H1 (cell line): Measurements from ENCODE around the gene BOLA1. TPM values are rescaled to one million over a fixed set of nuclear protein-coding genes. Genes with fewer than 3 reads are reported as not detected.
A peak's percentile ranks its signal among the peaks of the same experiment; 100 is the strongest.

Experiments
- CTCF ChIA-PET: fragments of 300-600 bp; sonication (Branson Sonifier 250); formaldehyde crosslinking; loops from one replicate; lab custom pipeline; 2021; ENCODE audit not compliant: partially characterized antibody; lab: Charles Lee
- POLR2A ChIA-PET: fragments of 300-600 bp; sonication (Branson Sonifier 250); formaldehyde crosslinking; loops from one replicate; lab custom pipeline; 2021; ENCODE audit warnings: inconsistent platforms; ENCODE audit not compliant: partially characterized antibody; lab: Charles Lee
- DNase-seq, 2 experiments: peaks; one replicate each; pipeline versions ENCODE4 v3.0.0 to v3.0.0-alpha.2; 2010 to 2022; ENCODE audit warnings: low spot score in 2 of 2, low read depth in 1 of 2, mixed read lengths in 1 of 2
- FAIRE-seq: peaks from 2 replicates; lab custom pipeline; 2011; peaks lifted over from hg19 to GRCh38; lab: Jason Lieb, UNC
- H2AFZ ChIP-seq: 2 replicates; pipeline ENCODE4 v1.8.1; 2012; ENCODE audit warnings: low read length, inconsistent platforms
- H2AK5ac ChIP-seq: 2 replicates; pipeline ENCODE4 v1.6.1; 2013; ENCODE audit warnings: low read depth, low read length
- H2BK120ac ChIP-seq: replicated peaks from 2 replicates; pipeline ENCODE3; 2013; ENCODE audit warnings: low read depth, low read length, inconsistent platforms
- H2BK12ac ChIP-seq: 2 replicates; pipeline ENCODE4 v1.6.1; 2013; ENCODE audit warnings: low read depth, low read length
- H2BK15ac ChIP-seq: 2 replicates; pipeline ENCODE4 v1.6.1; 2013; ENCODE audit warnings: low read length
- H2BK20ac ChIP-seq: 2 replicates; pipeline ENCODE4 v1.6.1; 2013; ENCODE audit warnings: low read length
- H2BK5ac ChIP-seq: 2 replicates; pipeline ENCODE4 v1.6.1; 2013; ENCODE audit warnings: low read depth, low read length
- H3K14ac ChIP-seq: 2 replicates; pipeline ENCODE4 v1.6.1; 2013; ENCODE audit warnings: inconsistent platforms; ENCODE audit not compliant: insufficient read length
- H3K18ac ChIP-seq: 2 replicates; pipeline ENCODE4 v1.6.1; 2013; ENCODE audit warnings: low read length; ENCODE audit errors: extremely low read depth
- H3K23ac ChIP-seq: 2 replicates; pipeline ENCODE4 v1.6.1; 2013; ENCODE audit warnings: inconsistent platforms; ENCODE audit not compliant: insufficient read length
- H3K23me2 ChIP-seq: 2 replicates; pipeline ENCODE4 v1.6.1; 2013; ENCODE audit warnings: low read depth, low read length
- H3K27ac ChIP-seq: 2 replicates; pipeline ENCODE4 v1.6.1; 2011; ENCODE audit warnings: low read depth, low read length, inconsistent platforms
- H3K27me3 ChIP-seq, 4 experiments: replicated peaks in 1 of 4; 1 replicate in 1 of 4; 2 replicates in 3 of 4; pipeline versions ENCODE4 v1.6.1 to v1.8.1; 2011 to 2013; ENCODE audit warnings: low read length in 3 of 4, mild to moderate bottlenecking in 3 of 4, inconsistent platforms in 2 of 4, mixed read lengths in 2 of 4, moderate library complexity in 1 of 4; ENCODE audit not compliant: control insufficient read depth in 3 of 4, insufficient read depth in 3 of 4; ENCODE audit errors: extremely low read depth in 1 of 4
- H3K36me3 ChIP-seq, 4 experiments: 2 replicates each; pipeline versions ENCODE4 v1.6.1 to v1.8.1; 2011 to 2013; ENCODE audit warnings: mild to moderate bottlenecking in 4 of 4, low read length in 3 of 4, moderate library complexity in 2 of 4, control low read depth in 1 of 4, inconsistent platforms in 1 of 4; ENCODE audit not compliant: insufficient read depth in 4 of 4, control insufficient read depth in 2 of 4
- H3K4ac ChIP-seq: replicated peaks from 2 replicates; pipeline ENCODE3; 2013; ENCODE audit warnings: low read length, low read depth, mixed read lengths, inconsistent platforms; ENCODE audit not compliant: insufficient read length
- H3K4me1 ChIP-seq, 4 experiments: replicated peaks in 1 of 4; 1 replicate in 1 of 4; 2 replicates in 3 of 4; pipeline versions ENCODE4 v1.6.1 to v1.8.1; 2011 to 2013; ENCODE audit warnings: low read length in 3 of 4, inconsistent platforms in 2 of 4, mixed read lengths in 1 of 4; ENCODE audit not compliant: insufficient read depth in 4 of 4, control insufficient read depth in 3 of 4
- H3K4me2 ChIP-seq, 2 experiments: 2 replicates each; pipeline versions ENCODE4 v1.6.1 to v1.8.1; 2011 to 2013; ENCODE audit warnings: low read depth in 2 of 2, low read length in 2 of 2, control low read depth in 1 of 2, inconsistent platforms in 1 of 2, mild to moderate bottlenecking in 1 of 2; ENCODE audit not compliant: insufficient read depth in 1 of 2
- H3K4me3 ChIP-seq, 4 experiments: fragments of 200-600, 300-600 bp in 1 of 4; sonication (generic), shearing (Covaris generic), sonication (Bioruptor Twin) in 1 of 4; 2 replicates each; pipeline versions ENCODE4 v1.5.1 to v1.8.1; 2011 to 2016; ENCODE audit warnings: low read length in 4 of 4, low read depth in 3 of 4, control low read depth in 2 of 4, inconsistent platforms in 2 of 4, mild to moderate bottlenecking in 2 of 4, mixed read lengths in 1 of 4, moderate library complexity in 1 of 4; ENCODE audit not compliant: insufficient read depth in 2 of 4; ENCODE audit errors: extremely low read depth in 1 of 4
- H3K56ac ChIP-seq: replicated peaks from 2 replicates; pipeline ENCODE3; 2013; ENCODE audit warnings: low read depth, mild to moderate bottlenecking, mixed read lengths, low read length, inconsistent platforms; ENCODE audit not compliant: insufficient read length
- H3K79me1 ChIP-seq: 2 replicates; pipeline ENCODE4 v1.6.1; 2013; ENCODE audit warnings: low read depth, low read length, control low read depth
- H3K79me2 ChIP-seq, 2 experiments: 2 replicates each; pipeline versions ENCODE4 v1.6.1 to v1.8.1; 2012 to 2013; ENCODE audit warnings: low read length in 2 of 2, mild to moderate bottlenecking in 2 of 2, inconsistent platforms in 1 of 2; ENCODE audit not compliant: insufficient read depth in 2 of 2, control insufficient read depth in 1 of 2
- H3K9ac ChIP-seq, 4 experiments: replicated peaks in 1 of 4; 1 replicate in 1 of 4; 2 replicates in 3 of 4; pipeline versions ENCODE4 v1.6.1 to v1.8.1; 2011 to 2013; ENCODE audit warnings: low read depth in 3 of 4, low read length in 3 of 4, control low read depth in 2 of 4, mild to moderate bottlenecking in 2 of 4, moderate library complexity in 2 of 4, inconsistent platforms in 1 of 4; ENCODE audit errors: extremely low read depth in 1 of 4
- H3K9me3 ChIP-seq, 2 experiments: 2 replicates each; pipeline versions ENCODE4 v1.6.1 to v1.8.1; 2012 to 2013; ENCODE audit warnings: mild to moderate bottlenecking in 2 of 2, moderate library complexity in 2 of 2, control low read depth in 1 of 2, inconsistent platforms in 1 of 2, low read depth in 1 of 2, low read length in 1 of 2, mixed read lengths in 1 of 2; ENCODE audit not compliant: insufficient read depth in 2 of 2
- H4K20me1 ChIP-seq, 2 experiments: replicated peaks in 1 of 2; 2 replicates each; pipeline versions ENCODE3 to v1.8.1; 2011 to 2013; ENCODE audit warnings: inconsistent platforms in 2 of 2, low read length in 2 of 2, mild to moderate bottlenecking in 1 of 2; ENCODE audit not compliant: insufficient read depth in 2 of 2, control insufficient read depth in 1 of 2
- H4K5ac ChIP-seq: 2 replicates; pipeline ENCODE4 v1.6.1; 2013; ENCODE audit warnings: low read length, low read depth, mixed read lengths, inconsistent platforms; ENCODE audit not compliant: insufficient read length
- H4K8ac ChIP-seq: 2 replicates; pipeline ENCODE4 v1.8.0; 2013; ENCODE audit warnings: mild to moderate bottlenecking, moderate library complexity, low read length, inconsistent platforms; ENCODE audit not compliant: insufficient read depth; ENCODE audit errors: extremely low read depth
- H4K91ac ChIP-seq: replicated peaks from 2 replicates; pipeline ENCODE3; 2013; ENCODE audit warnings: low read length, mixed read lengths, inconsistent platforms; ENCODE audit not compliant: insufficient read length
- POLR2A ChIP-seq, 2 experiments: IDR thresholded peaks; 1 replicate in 1 of 2; 2 replicates in 1 of 2; pipeline ENCODE4 v1.6.1; 2011; ENCODE audit warnings: low read depth in 2 of 2, low read length in 2 of 2, mild to moderate bottlenecking in 2 of 2; ENCODE audit errors: control extremely low read depth in 1 of 2
- SIX5 ChIP-seq: IDR thresholded peaks from 2 replicates; pipeline ENCODE4 v1.6.1; 2011; ENCODE audit warnings: mild to moderate bottlenecking, low read depth, low read length
- WGBS, 2 experiments: shearing (Covaris generic) in 1 of 2; methylation state at CpG; one replicate each; pipeline versions ENCODE4 v1.1.6 to v1.1.7; 2013 to 2015; ENCODE audit warnings: low lambda C conversion rate in 2 of 2, mixed read lengths in 2 of 2, inconsistent platforms in 1 of 2, low coverage in 1 of 2, missing lambda C conversion rate in 1 of 2; ENCODE audit not compliant: insufficient replicate concordance in 2 of 2, insufficient coverage in 1 of 2, insufficient read length in 1 of 2; ENCODE audit errors: extremely low coverage in 1 of 2, missing lambda C conversion rate in 1 of 2; 5-methylcytosine and 5-hydroxymethylcytosine counted together
- polyA plus RNA-seq, 7 experiments: library from polyadenylated mRNA; depleted of rRNA in 3 of 7; stranded (reverse) in 5 of 7; unstranded in 2 of 7; fragments of >200 nt in 5 of 7; fragments of 200-250 nt in 2 of 7; gene quantifications; 1 replicate in 5 of 7; 2 replicates in 1 of 7; 4 replicates in 1 of 7; pipeline versions ENCODE4 v1.2.1 to v1.2.3, GENCODE V29; 2011 to 2013; ENCODE audit warnings: missing spikeins in 2 of 7, mixed read lengths in 2 of 7
- total RNA-seq: library from RNA; stranded (reverse); fragmentation: NEBNext Ultra II Directional; extraction: Animal tissue kit (Norgen Biotek cat#: 25700); gene quantifications from 2 replicates; pipeline ENCODE4 v1.2.1, GENCODE V29; 2021

Gene BOLA1
- total and polyA plus RNA-seq, 2 of the 8 experiments (the other 6 are each of a cell fraction or from before 2014, with no cell fraction given) = 8.1 to 15.4 TPM

GRCh38 chr1:149888999-149889289 is 10.4 kb upstream of the BOLA1 start:
- Histone ChIP-seq H2BK20ac (0 out of 2 replicates have a peak overlapping the region, but pooled peaks have one; percentile 68), H3K56ac (peak overlapping the region; percentile 50), H3K23me2 (peaks cover 21% of the 10 kb centered on the region), H3K36me3 (no peaks in the 10 kb centered on the region), H2BK5ac (peak overlapping the region; percentile 89), H3K4me3 (peak overlapping the region; percentile 70 to 92 (median 82); a peak in 7 of 8 replicates), H3K18ac (peak overlapping the region; percentile 65), H2BK15ac (peak overlapping the region; percentile 75; the same call in 1 of the 2 replicates), H3K4me1 (peaks cover 0 to 5% (median 0%) of the 10 kb centered on the region in 4 experiments; a peak in 4 of 7 replicates), H3K79me2 (0 out of 4 replicates have a peak, but pooled peaks cover 0 to 4% of the 10 kb centered on the region in 2 experiments), H4K20me1 (no peaks in the 10 kb centered on the region), H4K5ac (peak overlapping the region; percentile 72), H3K27me3 (no peaks in the 10 kb centered on the region), H3K4me2 (peak overlapping the region; percentile 83 to 87), H2AK5ac (peak overlapping the region; percentile 47), H3K9ac (peak overlapping the region; percentile 8 to 93 (median 84)), H3K79me1 (no peaks in the 10 kb centered on the region), H3K27ac (peak overlapping the region; percentile 98)
- CTCF ChIA-PET = interaction anchor here (1.0 to 3.0 kb wide), 8 partner anchors 10 to 298 kb away, joined by 3 to 14 read pairs (median 4); no protein-coding TSS in a partner anchor
- no peak for DNase-seq
- WGBS, 2 experiments = 26% methylated on average over 6 of the region's 6 CpGs; no CpG with 5 or more reads in 1 of the 2 experiments
- TF ChIP-seq SIX5 (no peak), POLR2A (IDR thresholded peaks at IDR 0.05; ENCODE audit: control extremely low read depth in 1 of 2, low read depth in 2 of 2, low read length in 2 of 2) (peak in 1 of 2 experiments; percentile 10; a peak in 1 of 3 replicates)
- TF ChIP-seq, all 59 proteins: peak for 1
- FAIRE-seq = no peak
- Histone ChIP-seq H3K23ac (no peak overlapping the region), H3K4ac (peak overlapping the region; percentile 76), H3K9me3 (no peaks in the 10 kb centered on the region), H2BK120ac (peak overlapping the region; percentile 43), H2AFZ (peak overlapping the region; percentile 59), H3K14ac (no peak overlapping the region), H4K8ac (no peak overlapping the region), H2BK12ac (peak overlapping the region; percentile 88), H4K91ac (peak overlapping the region; percentile 31)
- POLR2A ChIA-PET = interaction anchor here (0.7 to 8.5 kb wide), 22 partner anchors 8 to 294 kb away, joined by 3 to 278 read pairs (median 20); partner anchors contain the start of genes BOLA1, MTMR11, OTUD7B and SF3B4
